Stimulated activated naive CD8-positive, alpha-beta T cell treated with anti-CD3 and anti-CD28 coated beads, Interleukin-15, Interleukin-2, amounts not matched to agents 100 ng/mL and 50 ng/mL, for 24 hours (primary cell): ENCODE data around the gene CCDC68.

Experiments used
- H3K27ac Mint-ChIP-seq: one replicate; pipeline ENCODE4 v1.8.0; 2021; ENCODE audit warnings: mild to moderate bottlenecking, mixed read lengths
- H3K27me3 Mint-ChIP-seq: one replicate; pipeline ENCODE4 v1.8.0; 2021; ENCODE audit warnings: mixed read lengths
- H3K36me3 Mint-ChIP-seq: one replicate; pipeline ENCODE4 v1.8.0; 2021; ENCODE audit warnings: low read depth, mixed read lengths
- H3K4me1 Mint-ChIP-seq: one replicate; pipeline ENCODE4 v1.8.0; 2021; ENCODE audit warnings: low read depth, mixed read lengths
- H3K4me3 Mint-ChIP-seq: one replicate; pipeline ENCODE4 v1.8.0; 2021; ENCODE audit warnings: mild to moderate bottlenecking, mixed read lengths
- H3K9me3 Mint-ChIP-seq: one replicate; pipeline ENCODE4 v1.8.0; 2021; ENCODE audit warnings: mixed read lengths

CCDC68 gene

GRCh38 chr18:54946149-54946581, 13.1 kb downstream of the CCDC68 start:
- H3K9me3 Mint-ChIP-seq, result no peaks in the 10 kb centered on the region
- peaks cover 17% of the 10 kb centered on the region for H3K4me1 Mint-ChIP-seq
- peaks cover 3% of the 10 kb centered on the region for H3K27me3 Mint-ChIP-seq
- peak overlapping the region; percentile 80 for H3K4me3 Mint-ChIP-seq
- H3K27ac Mint-ChIP-seq, result peak overlapping the region; percentile 3
- H3K36me3 Mint-ChIP-seq, result no peaks in the 10 kb centered on the region

DNA sequence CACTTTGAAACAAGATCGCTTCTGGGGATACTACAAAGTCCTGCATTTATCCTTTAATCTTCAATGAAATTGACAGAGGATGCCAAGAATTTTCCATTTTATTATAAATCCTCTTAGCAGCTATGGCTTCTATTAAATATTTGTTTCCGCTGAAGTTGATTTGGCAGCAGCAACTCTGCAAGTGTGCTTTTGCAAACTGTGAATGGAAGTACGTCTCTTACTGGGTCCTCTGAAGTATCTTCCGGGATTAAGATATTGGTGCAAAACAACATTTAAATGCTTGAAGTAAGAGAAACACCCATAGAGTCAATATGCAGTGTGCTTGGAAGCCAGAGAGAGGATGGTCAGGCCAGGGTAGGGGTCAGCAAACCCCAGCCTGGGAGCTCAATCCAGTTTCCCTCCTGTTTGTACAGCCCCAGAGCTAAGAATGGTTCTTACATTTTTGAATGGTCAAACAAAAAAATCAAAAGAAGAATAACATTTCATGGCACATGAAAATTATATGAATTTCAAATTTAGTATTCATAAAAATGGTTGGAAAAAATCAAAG, 13.6 kb downstream of the CCDC68 start:
- peak overlapping the region; percentile 80 for H3K4me3 Mint-ChIP-seq
- peaks cover 17% of the 10 kb centered on the region for H3K4me1 Mint-ChIP-seq
- peak overlapping the region; percentile 54 for H3K27ac Mint-ChIP-seq

DNA sequence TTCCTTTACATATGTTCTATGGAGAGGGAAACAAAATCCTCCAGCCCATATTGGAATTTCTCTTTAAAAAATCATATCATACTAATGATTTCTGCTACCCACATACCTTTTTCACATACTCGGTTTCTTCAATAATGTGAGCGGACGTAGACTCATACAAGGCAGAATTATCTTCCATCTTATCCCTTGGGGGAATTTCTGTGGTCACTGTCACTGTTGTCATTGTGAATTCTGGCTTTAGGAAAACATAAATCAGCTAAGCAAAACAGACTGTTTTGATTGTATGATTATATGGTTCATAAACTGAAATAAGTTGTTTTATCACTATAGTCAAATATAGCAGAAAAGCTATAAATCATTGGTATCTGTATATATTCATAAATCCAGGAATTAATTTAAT, 16.7 kb downstream of the CCDC68 start:
- Mint-ChIP-seq H3K9me3 (no peaks in the 10 kb centered on the region), H3K36me3 (no peaks in the 10 kb centered on the region), H3K4me3 (no peak overlapping the region), H3K27me3 (no peaks in the 10 kb centered on the region), H3K27ac (no peak overlapping the region), H3K4me1 (peaks cover 17% of the 10 kb centered on the region)

More for the DNA sequence above, 13.6 kb downstream of the CCDC68 start:
- Mint-ChIP-seq H3K36me3 (no peaks in the 10 kb centered on the region), H3K27me3 (peaks cover 3% of the 10 kb centered on the region), H3K9me3 (no peaks in the 10 kb centered on the region)

DNA sequence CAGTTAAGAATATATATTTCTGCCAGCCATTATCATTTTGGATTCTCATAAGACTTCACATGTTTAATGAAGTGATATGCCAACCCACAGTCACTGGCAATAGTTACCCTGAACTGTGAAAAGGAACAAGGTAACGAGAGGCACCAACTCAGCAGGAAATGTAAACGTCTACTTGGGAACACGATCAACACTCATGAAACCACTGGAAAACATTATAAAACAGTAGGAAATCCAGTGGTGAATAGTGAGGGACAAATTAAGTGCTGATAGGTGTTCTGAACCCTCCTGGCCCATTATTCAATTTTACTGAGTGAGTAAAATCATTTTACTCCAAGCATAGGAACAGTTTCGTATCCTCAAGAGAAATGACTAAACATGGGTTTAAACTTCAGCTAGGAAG, 17.1 kb downstream of the CCDC68 start:
- Mint-ChIP-seq H3K9me3 (no peaks in the 10 kb centered on the region), H3K36me3 (no peaks in the 10 kb centered on the region), H3K27ac (no peak overlapping the region), H3K4me3 (no peak overlapping the region), H3K27me3 (no peaks in the 10 kb centered on the region), H3K4me1 (peaks cover 17% of the 10 kb centered on the region)

DNA sequence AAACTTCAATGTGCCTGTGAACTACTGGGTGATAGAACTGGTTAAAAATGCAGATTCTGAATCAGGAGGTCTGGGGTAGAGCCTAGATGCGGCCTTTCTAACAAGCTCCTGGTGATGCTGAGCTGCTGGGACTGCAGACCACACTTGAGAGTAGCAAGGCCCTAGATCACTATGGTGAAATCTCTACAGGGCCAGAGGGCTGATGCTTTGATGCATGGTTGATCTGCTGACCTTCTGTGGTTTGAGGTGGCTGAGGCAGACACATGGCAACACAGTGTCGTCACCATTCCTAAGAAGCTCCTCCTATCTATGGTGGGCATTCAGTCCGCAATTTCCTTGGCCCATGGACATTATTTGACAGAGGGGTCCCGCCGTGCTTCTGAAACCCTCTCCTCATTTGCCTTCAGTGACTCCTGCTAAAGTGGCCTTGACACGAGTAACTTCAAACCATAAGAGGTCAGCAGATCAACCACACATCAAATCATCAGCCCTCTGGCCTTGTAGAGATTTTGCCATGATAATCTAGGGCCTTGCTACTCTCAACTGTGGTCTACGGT, 19.8 kb downstream of the CCDC68 start:
- Mint-ChIP-seq H3K4me3 (no peak overlapping the region), H3K27me3 (no peaks in the 10 kb centered on the region), H3K4me1 (no peaks in the 10 kb centered on the region), H3K9me3 (no peaks in the 10 kb centered on the region), H3K36me3 (no peaks in the 10 kb centered on the region), H3K27ac (no peak overlapping the region)

DNA sequence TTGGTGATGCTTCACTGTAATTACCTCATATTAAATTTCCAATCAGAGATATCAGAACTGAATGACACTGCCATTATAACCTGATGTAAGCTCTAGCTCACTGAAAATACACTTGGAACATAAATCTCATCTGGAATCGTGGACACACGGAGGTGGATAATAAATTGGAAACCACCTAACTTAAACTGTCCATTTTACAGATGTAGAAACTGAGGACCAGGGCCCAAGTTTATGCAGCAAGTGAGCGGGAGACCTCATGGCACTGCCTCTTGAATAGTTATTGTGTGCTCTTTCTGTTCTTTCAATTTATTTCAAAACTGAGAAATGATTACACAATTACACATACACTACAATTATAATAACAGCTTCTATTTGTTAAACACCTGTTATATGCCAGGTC, 20.8 kb downstream of the CCDC68 start:
- no peaks in the 10 kb centered on the region for H3K27me3 Mint-ChIP-seq
- no peak overlapping the region for H3K27ac Mint-ChIP-seq
- no peaks in the 10 kb centered on the region for H3K9me3 Mint-ChIP-seq
- H3K4me3 Mint-ChIP-seq, result no peak overlapping the region
- H3K4me1 Mint-ChIP-seq, result no peaks in the 10 kb centered on the region
- H3K36me3 Mint-ChIP-seq, result no peaks in the 10 kb centered on the region

DNA sequence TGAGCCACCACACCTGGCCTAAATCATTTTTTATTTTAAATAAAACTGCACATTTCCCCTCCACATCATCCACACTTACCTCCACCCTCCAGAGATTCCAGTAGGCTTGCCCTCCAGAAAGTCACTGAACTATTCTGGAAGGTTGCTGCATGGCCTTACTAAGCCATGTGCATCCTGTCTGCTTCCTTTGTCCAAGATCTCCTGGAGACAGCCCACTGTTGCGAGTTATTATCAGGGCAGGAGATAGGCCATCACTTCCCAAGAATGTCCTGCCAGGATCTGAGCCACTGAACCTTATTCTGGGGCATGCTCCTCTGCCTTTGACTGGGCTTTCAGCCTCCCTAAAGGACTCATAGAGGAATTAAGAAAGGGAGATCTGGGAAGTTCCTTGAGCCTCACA, 26.8 kb downstream of the CCDC68 start:
- peaks cover 3% of the 10 kb centered on the region for H3K27me3 Mint-ChIP-seq
- H3K4me3 Mint-ChIP-seq, result no peak overlapping the region
- no peak overlapping the region for H3K27ac Mint-ChIP-seq
- no peaks in the 10 kb centered on the region for H3K9me3 Mint-ChIP-seq
- no peaks in the 10 kb centered on the region for H3K36me3 Mint-ChIP-seq
- H3K4me1 Mint-ChIP-seq, result no peaks in the 10 kb centered on the region

DNA sequence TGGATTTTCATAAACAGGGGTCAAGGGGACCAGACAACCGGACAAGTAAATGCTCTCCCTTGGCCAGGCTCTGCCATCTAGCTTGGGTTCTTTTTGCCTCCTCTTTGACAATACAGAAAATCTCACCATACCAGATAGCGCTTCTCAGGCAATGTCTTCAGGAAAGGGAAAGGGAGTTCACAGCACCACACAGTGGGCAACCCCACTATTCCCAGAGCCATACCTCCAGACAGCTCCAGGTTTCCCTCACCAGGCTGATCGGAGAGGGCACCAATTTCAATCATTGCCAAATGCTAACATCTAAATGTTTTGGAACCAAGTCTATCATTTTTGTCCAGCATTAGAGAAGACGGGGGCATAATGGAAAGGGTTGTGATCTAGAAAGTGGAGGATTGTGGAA, 28.1 kb downstream of the CCDC68 start:
- H3K9me3 Mint-ChIP-seq, result no peaks in the 10 kb centered on the region
- H3K36me3 Mint-ChIP-seq, result no peaks in the 10 kb centered on the region
- H3K4me3 Mint-ChIP-seq, result no peak overlapping the region
- no peak overlapping the region for H3K27ac Mint-ChIP-seq
- H3K27me3 Mint-ChIP-seq, result peaks cover 3% of the 10 kb centered on the region
- H3K4me1 Mint-ChIP-seq, result no peaks in the 10 kb centered on the region

GRCh38 chr18:54928236-54928635, 31.0 kb downstream of the CCDC68 start:
- H3K4me1 Mint-ChIP-seq, result peaks cover 7% of the 10 kb centered on the region
- H3K27me3 Mint-ChIP-seq, result peaks cover 3% of the 10 kb centered on the region
- no peak overlapping the region for H3K4me3 Mint-ChIP-seq
- H3K36me3 Mint-ChIP-seq, result no peaks in the 10 kb centered on the region
- H3K27ac Mint-ChIP-seq, result no peak overlapping the region
- no peaks in the 10 kb centered on the region for H3K9me3 Mint-ChIP-seq

GRCh38 chr18:54926593-54927325, 32.5 kb downstream of the CCDC68 start:
- Mint-ChIP-seq H3K4me1 (peaks cover 7% of the 10 kb centered on the region), H3K9me3 (no peaks in the 10 kb centered on the region)

GRCh38 chr18:54924948-54925347, 34.3 kb downstream of the CCDC68 start:
- Mint-ChIP-seq H3K4me3 (no peak overlapping the region), H3K36me3 (no peaks in the 10 kb centered on the region), H3K9me3 (no peaks in the 10 kb centered on the region), H3K27ac (no peak overlapping the region), H3K4me1 (peaks cover 7% of the 10 kb centered on the region), H3K27me3 (no peaks in the 10 kb centered on the region)

More at GRCh38 chr18:54926593-54927325, 32.5 kb downstream of the CCDC68 start:
- H3K27me3 Mint-ChIP-seq, result no peaks in the 10 kb centered on the region
- H3K27ac Mint-ChIP-seq, result no peak overlapping the region
- no peak overlapping the region for H3K4me3 Mint-ChIP-seq
- H3K36me3 Mint-ChIP-seq, result no peaks in the 10 kb centered on the region

DNA sequence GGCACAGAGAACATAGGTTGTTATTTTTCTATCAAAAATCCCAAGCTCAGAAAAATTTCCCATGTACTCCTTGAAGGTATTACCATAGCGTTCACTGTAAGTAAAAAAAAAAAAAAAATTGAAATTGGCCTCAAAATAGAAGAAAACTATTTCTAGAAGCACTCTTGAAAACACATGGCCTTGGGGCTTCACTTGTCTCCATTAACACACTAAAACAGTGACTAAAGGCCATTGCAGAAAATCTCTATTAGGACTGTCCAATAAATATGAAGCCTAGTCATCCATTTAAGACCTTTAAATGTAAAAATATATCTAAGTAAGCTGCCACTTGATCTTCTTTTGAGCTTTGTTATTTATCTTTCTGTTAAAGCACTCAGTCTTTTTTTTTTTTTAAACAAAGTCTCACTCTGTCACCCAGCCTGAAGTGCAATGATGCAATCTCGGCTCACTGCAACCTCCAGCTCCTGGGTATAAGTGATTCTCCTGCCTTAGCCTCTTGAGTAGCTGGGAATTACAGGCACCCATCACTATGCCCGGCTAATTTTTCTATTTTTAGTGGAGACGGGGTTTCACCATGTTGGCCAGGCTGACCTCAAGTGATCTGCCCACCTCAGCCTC, 35.8 kb downstream of the CCDC68 start:
- H3K27ac Mint-ChIP-seq, result no peak overlapping the region
- no peaks in the 10 kb centered on the region for H3K9me3 Mint-ChIP-seq
- H3K4me3 Mint-ChIP-seq, result no peak overlapping the region
- no peaks in the 10 kb centered on the region for H3K36me3 Mint-ChIP-seq
- H3K27me3 Mint-ChIP-seq, result peaks cover 4% of the 10 kb centered on the region
- peaks cover 7% of the 10 kb centered on the region for H3K4me1 Mint-ChIP-seq

GRCh38 chr18:54919412-54919811, 39.8 kb downstream of the CCDC68 start:
- H3K4me3 Mint-ChIP-seq, result no peak overlapping the region
- no peak overlapping the region for H3K27ac Mint-ChIP-seq
- peaks cover 4% of the 10 kb centered on the region for H3K27me3 Mint-ChIP-seq
- H3K36me3 Mint-ChIP-seq, result no peaks in the 10 kb centered on the region
- H3K4me1 Mint-ChIP-seq, result peaks cover 1% of the 10 kb centered on the region
- no peaks in the 10 kb centered on the region for H3K9me3 Mint-ChIP-seq

- H3K4me1 Mint-ChIP-seq, result no peaks in the 10 kb centered on the region
- H3K9me3 Mint-ChIP-seq, result no peaks in the 10 kb centered on the region
- no peak overlapping the region for H3K27ac Mint-ChIP-seq
- H3K36me3 Mint-ChIP-seq, result no peaks in the 10 kb centered on the region
- peaks cover 4% of the 10 kb centered on the region for H3K27me3 Mint-ChIP-seq
- H3K4me3 Mint-ChIP-seq, result no peak overlapping the region
These were observed 41.2 kb downstream of the CCDC68 start for GRCh38 chr18:54918060-54918459.

DNA sequence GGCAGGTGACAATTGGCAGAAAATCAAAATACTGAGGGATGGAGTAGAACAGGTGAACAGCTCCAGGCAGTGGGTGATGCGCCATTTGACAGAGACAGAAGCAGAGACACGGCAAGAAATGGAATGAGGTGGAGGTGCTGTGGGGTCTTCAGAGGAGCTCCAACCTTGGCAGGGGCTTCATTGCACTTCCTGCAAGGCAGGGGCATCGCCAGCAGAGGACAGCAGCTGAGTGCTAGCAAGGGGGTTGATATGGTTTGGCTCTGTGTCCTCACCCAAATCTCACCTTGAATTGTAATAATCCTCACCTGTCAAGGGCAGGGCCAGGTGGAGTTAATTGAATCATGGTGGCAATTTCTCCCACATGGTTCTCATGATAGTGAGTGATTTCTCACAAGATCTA, 42.8 kb downstream of the CCDC68 start:
- no peak overlapping the region for H3K4me3 Mint-ChIP-seq
- H3K4me1 Mint-ChIP-seq, result no peaks in the 10 kb centered on the region
- H3K9me3 Mint-ChIP-seq, result no peaks in the 10 kb centered on the region
- peaks cover 4% of the 10 kb centered on the region for H3K27me3 Mint-ChIP-seq
- H3K36me3 Mint-ChIP-seq, result no peaks in the 10 kb centered on the region
- no peak overlapping the region for H3K27ac Mint-ChIP-seq
